Anterior cingulate cortex (tissue), 58 donors: ENCODE results near the gene PCNA.

ENCODE experiments used
- DNase-seq, 58 donors: peaks; one replicate each; lab custom pipeline; 2025; lab: John Stamatoyannopoulos, UW

PCNA gene

GRCh38 chr20:5070570-5070969 lies 49.2 kb downstream of the PCNA start:
- no peak for DNase-seq

- DNase-seq, result no peak
Measured at GRCh38 chr20:5070081-5070480, 49.7 kb downstream of the PCNA start.

GRCh38 chr20:5069141-5069806 lies 50.5 kb downstream of the PCNA start:
- DNase-seq, result no peak

GRCh38 chr20:5067877-5068645 lies 51.7 kb downstream of the PCNA start:
- DNase-seq, result no peak

- peak in 12 of 58 donors; percentile 4 to 86 (median 28) for DNase-seq
Measured at GRCh38 chr20:5065879-5066383, 53.8 kb downstream of the PCNA start.

- DNase-seq, result no peak
Measured at GRCh38 chr20:5065166-5065878, 54.4 kb downstream of the PCNA start.
